Measurements from ENCODE around the gene UBE2K. TPM values are rescaled to one million over a fixed set of nuclear protein-coding genes. Genes with fewer than 3 reads are reported as not detected.
"Not testable (repeated sequence)": the region's sequence is repeated elsewhere in the genome, so short reads cannot be mapped to it uniquely, and the experiment has no call there.

Gene UBE2K
- total RNA-seq, 1 donor from 2014 or later, result 77.3 TPM

GRCh38 chr4:39714166-39714565 is 16.2 kb downstream of the UBE2K start:
- no peaks in the 10 kb centered on the region for H3K9me3 Mint-ChIP-seq (ENCODE audit: unreplicated experiment)
- peak overlapping the region; percentile 46 for H3K4me3 Mint-ChIP-seq (ENCODE audit: unreplicated experiment)
- no peak for TF ChIP-seq CTCF (IDR thresholded peaks at IDR 0.05)
- H3K27me3 Mint-ChIP-seq (ENCODE audit: unreplicated experiment), result no peaks in the 10 kb centered on the region
- peaks cover 14% of the 10 kb centered on the region for H3K36me3 Mint-ChIP-seq (ENCODE audit: unreplicated experiment)
- H3K4me1 Mint-ChIP-seq (ENCODE audit: unreplicated experiment), result peaks cover 43% of the 10 kb centered on the region
- peak overlapping the region; percentile 79 for H3K27ac Mint-ChIP-seq (ENCODE audit: unreplicated experiment)
- no peak for DNase-seq (ENCODE audit: extremely low spot score, unreplicated experiment)

GRCh38 chr4:39715788-39716187 is 17.9 kb downstream of the UBE2K start:
- peaks cover 50% of the 10 kb centered on the region for H3K4me1 Mint-ChIP-seq (ENCODE audit: unreplicated experiment)
- DNase-seq (ENCODE audit: extremely low spot score, unreplicated experiment), result no peak
- peaks cover 14% of the 10 kb centered on the region for H3K36me3 Mint-ChIP-seq (ENCODE audit: unreplicated experiment)
- H3K27me3 Mint-ChIP-seq (ENCODE audit: unreplicated experiment), result no peaks in the 10 kb centered on the region
- no peak overlapping the region for H3K4me3 Mint-ChIP-seq (ENCODE audit: unreplicated experiment)
- TF ChIP-seq CTCF (IDR thresholded peaks at IDR 0.05), result no peak
- peak overlapping the region; percentile 50 for H3K27ac Mint-ChIP-seq (ENCODE audit: unreplicated experiment)
- H3K9me3 Mint-ChIP-seq (ENCODE audit: unreplicated experiment), result no peaks in the 10 kb centered on the region

GRCh38 chr4:39716356-39716755 is 18.4 kb downstream of the UBE2K start:
- Mint-ChIP-seq H3K4me1 (ENCODE audit: unreplicated experiment) (peaks cover 52% of the 10 kb centered on the region), H3K4me3 (ENCODE audit: unreplicated experiment) (no peak overlapping the region), H3K9me3 (ENCODE audit: unreplicated experiment) (no peaks in the 10 kb centered on the region), H3K27me3 (ENCODE audit: unreplicated experiment) (no peaks in the 10 kb centered on the region), H3K36me3 (ENCODE audit: unreplicated experiment) (peaks cover 14% of the 10 kb centered on the region), H3K27ac (ENCODE audit: unreplicated experiment) (peak overlapping the region; percentile 50)
- peak; percentile 36 for DNase-seq (ENCODE audit: extremely low spot score, unreplicated experiment)
- TF ChIP-seq CTCF (IDR thresholded peaks at IDR 0.05), result no peak

- peak; percentile 40 for DNase-seq (ENCODE audit: extremely low spot score, unreplicated experiment)
- not testable (repeated sequence) for H3K36me3 Mint-ChIP-seq (ENCODE audit: unreplicated experiment); H3K27me3 Mint-ChIP-seq (ENCODE audit: unreplicated experiment); H3K4me3 Mint-ChIP-seq (ENCODE audit: unreplicated experiment); H3K27ac Mint-ChIP-seq (ENCODE audit: unreplicated experiment); H3K9me3 Mint-ChIP-seq (ENCODE audit: unreplicated experiment)
- peaks cover 48% of the 10 kb centered on the region for H3K4me1 Mint-ChIP-seq (ENCODE audit: unreplicated experiment)
Observed at GRCh38 chr4:39717743-39718142, 19.8 kb downstream of the UBE2K start.

- peak; percentile 81 for DNase-seq (ENCODE audit: extremely low spot score, unreplicated experiment)
- Mint-ChIP-seq H3K27ac (ENCODE audit: unreplicated experiment) (no peak overlapping the region), H3K4me3 (ENCODE audit: unreplicated experiment) (no peak overlapping the region), H3K27me3 (ENCODE audit: unreplicated experiment) (no peaks in the 10 kb centered on the region), H3K4me1 (ENCODE audit: unreplicated experiment) (peaks cover 39% of the 10 kb centered on the region), H3K36me3 (ENCODE audit: unreplicated experiment) (peaks cover 10% of the 10 kb centered on the region), H3K9me3 (ENCODE audit: unreplicated experiment) (no peaks in the 10 kb centered on the region)
- TF ChIP-seq CTCF (IDR thresholded peaks at IDR 0.05), result no peak
Observed at GRCh38 chr4:39718366-39719323, 20.7 kb downstream of the UBE2K start.
